Endothelial cell of umbilical vein (primary cell): ENCODE data around the gene KCNC4.

Source experiments
- CTCF ChIP-seq, 2 donors: IDR thresholded peaks; 1 replicate in 1 of 2; 2 replicates in 1 of 2; pipeline ENCODE4 v1.5.1; 2011; ENCODE audit warnings: low read length in 2 of 2, mild to moderate bottlenecking in 2 of 2, moderate library complexity in 2 of 2, control low read depth in 1 of 2, inconsistent platforms in 1 of 2, low read depth in 1 of 2; ENCODE audit not compliant: insufficient read depth in 1 of 2; ENCODE audit errors: extremely low read depth in 1 of 2
- MAX ChIP-seq: IDR thresholded peaks from 2 replicates; pipeline ENCODE4 v1.6.1; 2011; ENCODE audit not compliant: insufficient read depth, insufficient read length
- POLR2A ChIP-seq: IDR thresholded peaks from 2 replicates; pipeline ENCODE4 v1.6.1; 2012; ENCODE audit warnings: low read depth, mild to moderate bottlenecking, control low read depth, low read length
- POLR2AphosphoS5 ChIP-seq: IDR thresholded peaks from 2 replicates; pipeline ENCODE4 v1.6.1; 2012; ENCODE audit warnings: low read depth, mild to moderate bottlenecking, control low read depth, low read length, moderate library complexity; ENCODE audit not compliant: insufficient read depth

DNA sequence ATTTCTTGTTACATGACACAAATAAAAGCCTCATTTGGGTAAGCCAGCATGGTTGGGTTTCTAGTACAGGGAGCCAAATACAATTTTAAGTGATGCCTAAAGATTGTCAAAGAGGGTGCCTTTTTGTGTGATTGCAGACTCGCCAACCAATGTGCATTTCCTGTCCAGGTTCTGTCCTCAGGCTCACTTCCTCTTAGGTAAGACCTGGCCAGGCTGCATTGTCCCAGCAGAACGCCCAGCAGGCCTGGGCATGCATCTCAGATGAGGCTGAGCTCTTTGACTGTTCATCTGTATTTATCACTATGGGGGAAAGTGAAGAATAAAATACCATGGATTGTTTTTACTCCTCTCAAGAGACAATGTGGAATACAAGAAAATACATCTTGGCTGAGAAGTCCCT lies 49.7 kb downstream of the KCNC4 start:
- no peak for TF ChIP-seq MAX
- TF ChIP-seq CTCF (IDR thresholded peaks at IDR 0.05; ENCODE audit: extremely low read depth in 1 of 2, insufficient read depth in 1 of 2, low read depth in 1 of 2, low read length in 2 of 2): no peak
- no peak for TF ChIP-seq POLR2A
- TF ChIP-seq POLR2AphosphoS5: no peak
